ENCODE measurements around the gene CATSPERB. TPM values are rescaled to one million over a fixed set of nuclear protein-coding genes. Genes with fewer than 3 reads are reported as not detected.

Gene CATSPERB, protein sequence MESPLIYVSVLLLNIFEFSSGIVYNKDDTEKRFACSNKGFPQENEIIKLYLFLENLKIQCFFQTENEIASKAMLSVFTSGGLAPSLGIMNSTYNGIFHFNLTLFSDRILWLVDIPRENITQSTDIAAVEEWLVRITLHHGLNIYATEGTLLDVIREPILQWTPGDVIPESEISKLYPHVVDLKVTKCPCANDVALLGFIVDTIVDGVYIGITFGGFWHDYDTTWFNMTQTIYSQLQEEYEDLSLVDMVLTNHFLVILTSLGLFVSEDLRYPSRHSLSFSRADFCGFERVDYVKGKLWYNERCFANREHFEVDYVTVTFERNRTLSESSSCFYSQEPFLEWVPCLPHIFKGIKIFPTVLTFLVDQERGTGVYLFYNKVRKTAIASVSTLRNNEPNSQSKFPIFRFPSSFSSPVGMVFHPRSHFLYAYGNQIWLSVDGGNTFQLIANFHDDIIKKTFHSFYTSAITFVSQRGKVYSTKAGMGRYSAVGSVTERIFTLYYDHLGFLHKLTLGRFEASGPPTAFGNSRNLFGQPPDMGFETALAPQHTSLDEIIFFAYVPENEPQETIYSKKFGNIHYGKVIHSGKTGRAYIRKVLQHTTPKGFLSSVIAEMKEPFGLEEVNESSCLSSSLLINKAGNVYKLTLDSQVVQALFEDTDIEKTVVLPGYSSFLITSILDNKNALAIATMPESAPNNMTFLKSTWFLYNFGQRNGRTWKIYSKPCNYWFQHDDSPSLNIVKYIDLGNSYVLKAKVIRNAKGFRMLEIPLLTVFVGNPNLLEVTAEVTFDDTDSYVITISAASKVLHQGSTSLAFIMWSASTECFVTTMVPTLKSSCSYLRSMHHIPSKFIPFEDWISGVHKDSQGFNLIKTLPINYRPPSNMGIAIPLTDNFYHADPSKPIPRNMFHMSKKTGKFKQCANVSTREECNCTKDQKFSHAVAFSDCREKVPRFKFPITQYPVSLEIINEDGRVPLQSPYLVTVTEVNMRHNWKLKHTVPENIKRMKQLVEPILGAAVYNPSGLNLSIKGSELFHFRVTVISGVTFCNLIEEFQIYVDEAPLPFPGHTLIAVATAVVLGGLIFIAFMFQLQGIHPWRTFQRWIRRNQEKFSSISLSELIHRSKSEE
- 1 to 10 TPM in 1 of 4 donors, under 1 TPM in 3; 0.11 to 2.9 (median 0.91) TPM for total RNA-seq

DNA sequence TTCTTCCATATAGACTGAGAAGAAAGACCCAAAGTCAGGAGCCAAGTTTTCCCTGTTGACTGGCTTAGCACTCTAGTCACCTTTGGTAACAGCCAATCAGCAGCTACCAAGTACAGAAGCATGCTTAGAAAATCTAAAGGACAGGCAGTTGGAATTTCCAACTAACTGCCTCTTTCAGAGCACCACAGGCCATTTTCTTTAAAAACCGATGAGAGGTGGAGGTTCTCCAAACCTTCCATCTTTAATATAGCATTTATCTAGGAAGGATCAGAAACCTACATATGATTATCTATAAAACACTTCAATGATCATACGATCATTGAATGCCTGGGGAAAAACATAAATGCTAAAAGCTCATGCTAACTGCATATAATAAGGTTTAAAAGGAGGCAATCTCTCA is at the start of gene CATSPERB:
CATSPERB (minus strand) TSS at position 101 of the 400 bp plus-strand sequence. CDS start 2,607 bp downstream, outside the sequence.
- no peaks in the 10 kb centered on the region for H3K27me3 ChIP-seq
- no peaks in the 10 kb centered on the region for H3K36me3 ChIP-seq
- 94% methylated on average over 2 of the region's 2 CpGs for WGBS
- intact Hi-C loops (cut with DNase I): no loop called here
- H3K9me3 ChIP-seq: no peaks in the 10 kb centered on the region
- no peak for DNase-seq (ENCODE audit: extremely low spot score)
- no peak within 1 kb of the TSS for H3K27ac ChIP-seq (replicated peaks in 1 of 4)
- peaks cover 0 to 21% (median 9%) of the 10 kb centered on the region in 4 donors for H3K4me1 ChIP-seq
- TF ChIP-seq POLR2AphosphoS5 (IDR thresholded peaks at IDR 0.05): no peak
- TF ChIP-seq, protein P1, sequence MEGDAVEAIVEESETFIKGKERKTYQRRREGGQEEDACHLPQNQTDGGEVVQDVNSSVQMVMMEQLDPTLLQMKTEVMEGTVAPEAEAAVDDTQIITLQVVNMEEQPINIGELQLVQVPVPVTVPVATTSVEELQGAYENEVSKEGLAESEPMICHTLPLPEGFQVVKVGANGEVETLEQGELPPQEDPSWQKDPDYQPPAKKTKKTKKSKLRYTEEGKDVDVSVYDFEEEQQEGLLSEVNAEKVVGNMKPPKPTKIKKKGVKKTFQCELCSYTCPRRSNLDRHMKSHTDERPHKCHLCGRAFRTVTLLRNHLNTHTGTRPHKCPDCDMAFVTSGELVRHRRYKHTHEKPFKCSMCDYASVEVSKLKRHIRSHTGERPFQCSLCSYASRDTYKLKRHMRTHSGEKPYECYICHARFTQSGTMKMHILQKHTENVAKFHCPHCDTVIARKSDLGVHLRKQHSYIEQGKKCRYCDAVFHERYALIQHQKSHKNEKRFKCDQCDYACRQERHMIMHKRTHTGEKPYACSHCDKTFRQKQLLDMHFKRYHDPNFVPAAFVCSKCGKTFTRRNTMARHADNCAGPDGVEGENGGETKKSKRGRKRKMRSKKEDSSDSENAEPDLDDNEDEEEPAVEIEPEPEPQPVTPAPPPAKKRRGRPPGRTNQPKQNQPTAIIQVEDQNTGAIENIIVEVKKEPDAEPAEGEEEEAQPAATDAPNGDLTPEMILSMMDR (IDR thresholded peaks at IDR 0.05): no peak
- TF ChIP-seq POLR2A (IDR thresholded peaks at IDR 0.05; ENCODE audit: low read depth): no peak
- TF ChIP-seq EP300 (IDR thresholded peaks at IDR 0.05): no peak
- H3K4me3 ChIP-seq: no peak within 1 kb of the TSS

DNA sequence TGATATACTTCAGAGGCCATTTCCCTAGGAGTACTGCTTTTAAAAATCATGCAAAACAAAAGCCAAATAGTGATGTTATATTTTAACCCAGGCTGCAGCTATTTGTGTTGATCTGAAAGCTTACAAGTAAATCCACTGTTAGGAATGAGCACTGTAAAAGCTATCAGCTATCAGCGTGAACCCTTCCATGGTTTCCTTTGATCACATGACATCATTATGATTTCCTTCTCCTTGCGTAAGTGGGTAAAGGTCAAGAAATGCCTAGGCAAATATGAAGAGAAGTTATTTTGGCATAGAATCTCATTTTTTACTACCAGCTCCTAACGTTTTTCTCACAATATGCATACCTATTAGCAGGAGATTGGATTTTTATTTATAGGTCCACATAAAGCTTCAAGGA is 48.6 kb upstream of the CATSPERB start:
- TF ChIP-seq POLR2A (IDR thresholded peaks at IDR 0.05; ENCODE audit: low read depth): no peak
- TF ChIP-seq EP300 (IDR thresholded peaks at IDR 0.05): no peak
- Histone ChIP-seq H3K9me3 (no peaks in the 10 kb centered on the region), H3K27ac (replicated peaks in 1 of 4) (no peak overlapping the region), H3K27me3 (no peaks in the 10 kb centered on the region), H3K36me3 (peaks cover 0 to 4% (median 0%) of the 10 kb centered on the region in 4 donors), H3K4me3 (no peak overlapping the region), H3K4me1 (no peaks in the 10 kb centered on the region)
- no peak for DNase-seq (ENCODE audit: extremely low spot score)
- WGBS: 71% methylated on average over 3 of the region's 3 CpGs
- intact Hi-C loops (cut with DNase I): no loop called here

DNA sequence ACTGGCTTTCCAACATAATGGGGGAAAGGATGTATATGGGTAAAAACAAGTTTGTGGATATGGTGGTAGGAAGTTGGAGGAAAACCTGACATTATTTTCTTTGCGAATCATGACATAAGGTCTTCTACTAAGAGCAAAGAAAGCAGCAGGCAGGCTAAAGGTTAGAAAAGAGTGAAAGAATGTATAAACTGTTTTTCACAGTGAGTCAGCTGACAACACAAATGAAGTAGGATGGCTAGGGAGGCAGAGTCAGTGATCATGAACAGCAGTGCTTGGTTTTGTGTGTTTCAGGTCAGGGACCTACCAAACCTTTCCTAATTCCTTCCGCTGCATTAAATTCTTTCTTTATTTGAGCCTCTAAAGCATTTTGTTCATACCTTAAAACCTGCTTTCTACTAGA is 46.3 kb upstream of the CATSPERB start:
- Histone ChIP-seq H3K27me3 (no peaks in the 10 kb centered on the region), H3K9me3 (no peaks in the 10 kb centered on the region), H3K4me1 (no peaks in the 10 kb centered on the region), H3K27ac (replicated peaks in 1 of 4) (no peak overlapping the region), H3K36me3 (peaks cover 0 to 4% (median 0%) of the 10 kb centered on the region in 4 donors), H3K4me3 (no peak overlapping the region)
- TF ChIP-seq POLR2AphosphoS5 (IDR thresholded peaks at IDR 0.05) (no peak), POLR2A (IDR thresholded peaks at IDR 0.05; ENCODE audit: low read depth) (no peak), EP300 (IDR thresholded peaks at IDR 0.05) (no peak)
- TF ChIP-seq, protein P1 (IDR thresholded peaks at IDR 0.05): no peak
- intact Hi-C loops (cut with DNase I): no loop called here
- DNase-seq (ENCODE audit: extremely low spot score): no peak
- 92% methylated on average over 2 of the region's 2 CpGs for WGBS

DNA sequence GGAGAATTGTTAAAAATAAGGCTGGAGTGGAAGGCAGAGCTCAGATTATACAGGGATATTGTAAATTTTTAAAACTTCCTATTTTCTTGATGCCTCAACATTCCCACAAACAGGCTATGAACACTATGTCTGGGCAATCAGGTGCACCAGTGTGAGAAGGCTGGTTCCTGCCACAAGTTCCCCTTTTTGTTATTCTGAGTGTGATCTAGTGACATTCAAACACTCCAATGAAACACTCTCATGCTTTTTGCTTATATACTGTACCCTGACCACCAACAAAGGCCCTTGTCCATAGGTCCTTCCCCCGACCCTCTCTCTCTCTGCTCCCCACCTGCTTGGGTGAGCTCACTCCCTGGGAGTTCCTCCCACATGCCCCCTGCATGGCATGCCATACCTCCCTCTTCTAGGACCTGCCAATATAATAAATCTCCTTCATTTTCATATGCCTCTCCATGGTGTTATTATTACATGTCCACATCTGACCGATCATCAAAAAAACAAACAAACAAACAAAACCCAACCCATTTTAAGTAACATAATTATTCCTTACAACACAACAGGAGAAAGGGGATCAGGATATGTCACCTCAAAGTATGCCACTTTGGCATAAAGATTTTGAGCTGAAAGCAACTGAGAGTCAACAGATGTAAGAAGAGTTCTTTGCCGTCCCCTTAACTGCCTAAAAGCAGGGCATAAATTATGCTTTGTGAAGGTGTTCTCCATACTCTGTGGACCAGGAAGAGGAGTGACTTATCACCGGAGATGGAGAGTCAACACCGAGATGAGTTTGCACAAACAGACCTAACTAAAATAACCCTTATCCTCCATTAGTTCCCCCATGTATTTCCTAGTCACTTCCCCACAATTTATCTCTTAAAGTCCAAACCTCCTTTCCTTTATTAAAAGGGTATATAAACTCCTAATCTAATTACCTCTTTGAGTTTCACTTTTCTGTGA is 42.5 kb upstream of the CATSPERB start:
- Histone ChIP-seq H3K27me3 (no peaks in the 10 kb centered on the region), H3K9me3 (no peaks in the 10 kb centered on the region), H3K27ac (replicated peaks in 1 of 4) (no peak overlapping the region), H3K36me3 (peaks cover 0 to 4% (median 0%) of the 10 kb centered on the region in 4 donors), H3K4me3 (no peak overlapping the region), H3K4me1 (no peaks in the 10 kb centered on the region)
- 76% methylated on average over 5 of the region's 5 CpGs for WGBS
- intact Hi-C loops (cut with DNase I): no loop called here
- DNase-seq (ENCODE audit: extremely low spot score): no peak
- TF ChIP-seq, protein P1 (IDR thresholded peaks at IDR 0.05): no peak
- TF ChIP-seq EP300 (IDR thresholded peaks at IDR 0.05) (no peak), POLR2A (IDR thresholded peaks at IDR 0.05; ENCODE audit: low read depth) (no peak), POLR2AphosphoS5 (IDR thresholded peaks at IDR 0.05) (no peak)

Data from esophagus muscularis mucosa (tissue), 4 donors.